H1 (cell line): Measurements from ENCODE around the gene RXRA. TPM values are rescaled to one million over a fixed set of nuclear protein-coding genes. Genes with fewer than 3 reads are reported as not detected.

ENCODE experiments used
- CTCF ChIA-PET: fragments of 300-600 bp; sonication (Branson Sonifier 250); formaldehyde crosslinking; loops from one replicate; lab custom pipeline; 2021; ENCODE audit not compliant: partially characterized antibody; lab: Charles Lee
- POLR2A ChIA-PET: fragments of 300-600 bp; sonication (Branson Sonifier 250); formaldehyde crosslinking; loops from one replicate; lab custom pipeline; 2021; ENCODE audit warnings: inconsistent platforms; ENCODE audit not compliant: partially characterized antibody; lab: Charles Lee
- DNase-seq, 2 experiments: peaks; one replicate each; pipeline versions ENCODE4 v3.0.0 to v3.0.0-alpha.2; 2010 to 2022; ENCODE audit warnings: low spot score in 2 of 2, low read depth in 1 of 2, mixed read lengths in 1 of 2
- FAIRE-seq: peaks from 2 replicates; lab custom pipeline; 2011; peaks lifted over from hg19 to GRCh38; lab: Jason Lieb, UNC
- H2AFZ ChIP-seq: 2 replicates; pipeline ENCODE4 v1.8.1; 2012; ENCODE audit warnings: low read length, inconsistent platforms
- H2AK5ac ChIP-seq: 2 replicates; pipeline ENCODE4 v1.6.1; 2013; ENCODE audit warnings: low read depth, low read length
- H2BK120ac ChIP-seq: replicated peaks from 2 replicates; pipeline ENCODE3; 2013; ENCODE audit warnings: low read depth, low read length, inconsistent platforms
- H2BK12ac ChIP-seq: 2 replicates; pipeline ENCODE4 v1.6.1; 2013; ENCODE audit warnings: low read depth, low read length
- H2BK15ac ChIP-seq: 2 replicates; pipeline ENCODE4 v1.6.1; 2013; ENCODE audit warnings: low read length
- H2BK20ac ChIP-seq: 2 replicates; pipeline ENCODE4 v1.6.1; 2013; ENCODE audit warnings: low read length
- H2BK5ac ChIP-seq: 2 replicates; pipeline ENCODE4 v1.6.1; 2013; ENCODE audit warnings: low read depth, low read length
- H3K14ac ChIP-seq: 2 replicates; pipeline ENCODE4 v1.6.1; 2013; ENCODE audit warnings: inconsistent platforms; ENCODE audit not compliant: insufficient read length
- H3K18ac ChIP-seq: 2 replicates; pipeline ENCODE4 v1.6.1; 2013; ENCODE audit warnings: low read length; ENCODE audit errors: extremely low read depth
- H3K23ac ChIP-seq: 2 replicates; pipeline ENCODE4 v1.6.1; 2013; ENCODE audit warnings: inconsistent platforms; ENCODE audit not compliant: insufficient read length
- H3K23me2 ChIP-seq: 2 replicates; pipeline ENCODE4 v1.6.1; 2013; ENCODE audit warnings: low read depth, low read length
- H3K27ac ChIP-seq: 2 replicates; pipeline ENCODE4 v1.6.1; 2011; ENCODE audit warnings: low read depth, low read length, inconsistent platforms
- H3K27me3 ChIP-seq, 4 experiments: replicated peaks in 1 of 4; 1 replicate in 1 of 4; 2 replicates in 3 of 4; pipeline versions ENCODE4 v1.6.1 to v1.8.1; 2011 to 2013; ENCODE audit warnings: low read length in 3 of 4, mild to moderate bottlenecking in 3 of 4, inconsistent platforms in 2 of 4, mixed read lengths in 2 of 4, moderate library complexity in 1 of 4; ENCODE audit not compliant: control insufficient read depth in 3 of 4, insufficient read depth in 3 of 4; ENCODE audit errors: extremely low read depth in 1 of 4
- H3K36me3 ChIP-seq, 4 experiments: 2 replicates each; pipeline versions ENCODE4 v1.6.1 to v1.8.1; 2011 to 2013; ENCODE audit warnings: mild to moderate bottlenecking in 4 of 4, low read length in 3 of 4, moderate library complexity in 2 of 4, control low read depth in 1 of 4, inconsistent platforms in 1 of 4; ENCODE audit not compliant: insufficient read depth in 4 of 4, control insufficient read depth in 2 of 4
- H3K4ac ChIP-seq: replicated peaks from 2 replicates; pipeline ENCODE3; 2013; ENCODE audit warnings: low read length, low read depth, mixed read lengths, inconsistent platforms; ENCODE audit not compliant: insufficient read length
- H3K4me1 ChIP-seq, 4 experiments: replicated peaks in 1 of 4; 1 replicate in 1 of 4; 2 replicates in 3 of 4; pipeline versions ENCODE4 v1.6.1 to v1.8.1; 2011 to 2013; ENCODE audit warnings: low read length in 3 of 4, inconsistent platforms in 2 of 4, mixed read lengths in 1 of 4; ENCODE audit not compliant: insufficient read depth in 4 of 4, control insufficient read depth in 3 of 4
- H3K4me2 ChIP-seq, 2 experiments: 2 replicates each; pipeline versions ENCODE4 v1.6.1 to v1.8.1; 2011 to 2013; ENCODE audit warnings: low read depth in 2 of 2, low read length in 2 of 2, control low read depth in 1 of 2, inconsistent platforms in 1 of 2, mild to moderate bottlenecking in 1 of 2; ENCODE audit not compliant: insufficient read depth in 1 of 2
- H3K4me3 ChIP-seq, 4 experiments: fragments of 200-600, 300-600 bp in 1 of 4; sonication (generic), shearing (Covaris generic), sonication (Bioruptor Twin) in 1 of 4; 2 replicates each; pipeline versions ENCODE4 v1.5.1 to v1.8.1; 2011 to 2016; ENCODE audit warnings: low read length in 4 of 4, low read depth in 3 of 4, control low read depth in 2 of 4, inconsistent platforms in 2 of 4, mild to moderate bottlenecking in 2 of 4, mixed read lengths in 1 of 4, moderate library complexity in 1 of 4; ENCODE audit not compliant: insufficient read depth in 2 of 4; ENCODE audit errors: extremely low read depth in 1 of 4
- H3K56ac ChIP-seq: replicated peaks from 2 replicates; pipeline ENCODE3; 2013; ENCODE audit warnings: low read depth, mild to moderate bottlenecking, mixed read lengths, low read length, inconsistent platforms; ENCODE audit not compliant: insufficient read length
- H3K79me1 ChIP-seq: 2 replicates; pipeline ENCODE4 v1.6.1; 2013; ENCODE audit warnings: low read depth, low read length, control low read depth
- H3K79me2 ChIP-seq, 2 experiments: 2 replicates each; pipeline versions ENCODE4 v1.6.1 to v1.8.1; 2012 to 2013; ENCODE audit warnings: low read length in 2 of 2, mild to moderate bottlenecking in 2 of 2, inconsistent platforms in 1 of 2; ENCODE audit not compliant: insufficient read depth in 2 of 2, control insufficient read depth in 1 of 2
- H3K9ac ChIP-seq, 4 experiments: replicated peaks in 1 of 4; 1 replicate in 1 of 4; 2 replicates in 3 of 4; pipeline versions ENCODE4 v1.6.1 to v1.8.1; 2011 to 2013; ENCODE audit warnings: low read depth in 3 of 4, low read length in 3 of 4, control low read depth in 2 of 4, mild to moderate bottlenecking in 2 of 4, moderate library complexity in 2 of 4, inconsistent platforms in 1 of 4; ENCODE audit errors: extremely low read depth in 1 of 4
- H3K9me3 ChIP-seq, 2 experiments: 2 replicates each; pipeline versions ENCODE4 v1.6.1 to v1.8.1; 2012 to 2013; ENCODE audit warnings: mild to moderate bottlenecking in 2 of 2, moderate library complexity in 2 of 2, control low read depth in 1 of 2, inconsistent platforms in 1 of 2, low read depth in 1 of 2, low read length in 1 of 2, mixed read lengths in 1 of 2; ENCODE audit not compliant: insufficient read depth in 2 of 2
- H4K20me1 ChIP-seq, 2 experiments: replicated peaks in 1 of 2; 2 replicates each; pipeline versions ENCODE3 to v1.8.1; 2011 to 2013; ENCODE audit warnings: inconsistent platforms in 2 of 2, low read length in 2 of 2, mild to moderate bottlenecking in 1 of 2; ENCODE audit not compliant: insufficient read depth in 2 of 2, control insufficient read depth in 1 of 2
- H4K5ac ChIP-seq: 2 replicates; pipeline ENCODE4 v1.6.1; 2013; ENCODE audit warnings: low read length, low read depth, mixed read lengths, inconsistent platforms; ENCODE audit not compliant: insufficient read length
- H4K8ac ChIP-seq: 2 replicates; pipeline ENCODE4 v1.8.0; 2013; ENCODE audit warnings: mild to moderate bottlenecking, moderate library complexity, low read length, inconsistent platforms; ENCODE audit not compliant: insufficient read depth; ENCODE audit errors: extremely low read depth
- H4K91ac ChIP-seq: replicated peaks from 2 replicates; pipeline ENCODE3; 2013; ENCODE audit warnings: low read length, mixed read lengths, inconsistent platforms; ENCODE audit not compliant: insufficient read length
- CTCF ChIP-seq, 3 experiments: IDR thresholded peaks; 1 replicate in 2 of 3; 2 replicates in 1 of 3; pipeline versions ENCODE4 v1.5.1 to v1.6.1; 2011; ENCODE audit warnings: low read length in 3 of 3, mild to moderate bottlenecking in 3 of 3, inconsistent platforms in 2 of 3, low read depth in 1 of 3, moderate library complexity in 1 of 3; ENCODE audit not compliant: insufficient read depth in 1 of 3; ENCODE audit errors: control extremely low read depth in 1 of 3
- KDM1A ChIP-seq: fragments of 200-600, 300-600 bp; sonication (generic); IDR thresholded peaks from 2 replicates; pipeline ENCODE4 v1.7.1; 2016; ENCODE audit warnings: mild to moderate bottlenecking, low read length, borderline replicate concordance
- SAP30 ChIP-seq: fragments of 300-600 bp; sonication (generic); IDR thresholded peaks from 2 replicates; pipeline ENCODE4 v1.7.1; 2012; ENCODE audit warnings: low read length, moderate library complexity, mild to moderate bottlenecking, inconsistent platforms; ENCODE audit not compliant: insufficient read depth, insufficient replicate concordance
- WGBS, 2 experiments: shearing (Covaris generic) in 1 of 2; methylation state at CpG; one replicate each; pipeline versions ENCODE4 v1.1.6 to v1.1.7; 2013 to 2015; ENCODE audit warnings: low lambda C conversion rate in 2 of 2, mixed read lengths in 2 of 2, inconsistent platforms in 1 of 2, low coverage in 1 of 2, missing lambda C conversion rate in 1 of 2; ENCODE audit not compliant: insufficient replicate concordance in 2 of 2, insufficient coverage in 1 of 2, insufficient read length in 1 of 2; ENCODE audit errors: extremely low coverage in 1 of 2, missing lambda C conversion rate in 1 of 2; 5-methylcytosine and 5-hydroxymethylcytosine counted together
- polyA plus RNA-seq, 7 experiments: library from polyadenylated mRNA; depleted of rRNA in 3 of 7; stranded (reverse) in 5 of 7; unstranded in 2 of 7; fragments of >200 nt in 5 of 7; fragments of 200-250 nt in 2 of 7; gene quantifications; 1 replicate in 5 of 7; 2 replicates in 1 of 7; 4 replicates in 1 of 7; pipeline versions ENCODE4 v1.2.1 to v1.2.3, GENCODE V29; 2011 to 2013; ENCODE audit warnings: missing spikeins in 2 of 7, mixed read lengths in 2 of 7
- total RNA-seq: library from RNA; stranded (reverse); fragmentation: NEBNext Ultra II Directional; extraction: Animal tissue kit (Norgen Biotek cat#: 25700); gene quantifications from 2 replicates; pipeline ENCODE4 v1.2.1, GENCODE V29; 2021

RXRA gene
- total and polyA plus RNA-seq, 2 of the 8 experiments (the other 6 are each of a cell fraction or from before 2014, with no cell fraction given), result 9.8 to 29.4 TPM

- no peak overlapping the region for H2AFZ ChIP-seq
- H2BK5ac ChIP-seq, result no peak overlapping the region
- no peak overlapping the region for H2BK12ac ChIP-seq
- H3K23me2 ChIP-seq, result peaks cover 3% of the 10 kb centered on the region; the same call in 1 of the 2 replicates
- no peak overlapping the region for H3K9ac ChIP-seq
- no peak for TF ChIP-seq KDM1A
- no peak for TF ChIP-seq SAP30
- no peak for TF ChIP-seq CTCF (IDR thresholded peaks at IDR 0.05; ENCODE audit: control extremely low read depth in 1 of 3, insufficient read depth in 1 of 3, low read depth in 1 of 3, low read length in 3 of 3)
- H3K79me1 ChIP-seq, result peaks cover 9% of the 10 kb centered on the region
- H3K9me3 ChIP-seq, result peaks cover 10 to 11% of the 10 kb centered on the region in 2 experiments
- no peak overlapping the region for H4K91ac ChIP-seq
- H3K4me3 ChIP-seq, result no peak overlapping the region
- peaks cover 3 to 11% of the 10 kb centered on the region in 2 experiments for H4K20me1 ChIP-seq
- ChIA-PET CTCF (interaction anchor here (0.6 to 3.4 kb wide), 16 partner anchors 8 to 557 kb away, joined by 3 to 24 read pairs (median 4); no protein-coding TSS in a partner anchor), POLR2A (no interaction called here)
- DNase-seq (no peak), FAIRE-seq (no peak)
- no peak overlapping the region for H3K4me2 ChIP-seq
- no peak overlapping the region for H3K14ac ChIP-seq
- H3K23ac ChIP-seq, result no peak overlapping the region
- peaks cover 0 to 4% (median 1%) of the 10 kb centered on the region in 4 experiments; a peak in 2 of 7 replicates for H3K4me1 ChIP-seq
- H3K4ac ChIP-seq, result no peak overlapping the region
- H3K79me2 ChIP-seq, result peaks cover 0 to 33% of the 10 kb centered on the region in 2 experiments; a peak in 2 of 4 replicates
- no peak overlapping the region for H2BK20ac ChIP-seq
- no peak overlapping the region for H3K18ac ChIP-seq
- no peak overlapping the region for H2BK15ac ChIP-seq
- no peak overlapping the region for H4K5ac ChIP-seq
- H3K36me3 ChIP-seq, result no peaks in the 10 kb centered on the region
- no peak overlapping the region for H4K8ac ChIP-seq
- 91% methylated on average over 3 of the region's 5 CpGs; no CpG with 5 or more reads in 1 of the 2 experiments for WGBS, 2 experiments
- no peaks in the 10 kb centered on the region for H3K27me3 ChIP-seq
- no peak overlapping the region for H2AK5ac ChIP-seq
- H2BK120ac ChIP-seq, result no peak overlapping the region
- H3K56ac ChIP-seq, result no peak overlapping the region
- H3K27ac ChIP-seq, result no peak overlapping the region
These were observed 72.5 kb downstream of the RXRA start for GRCh38 chr9:134398756-134399155.
